MCF 10A (cell line): ENCODE results near the gene AMH. TPM values are rescaled to one million over a fixed set of nuclear protein-coding genes. Genes with fewer than 3 reads are reported as not detected.

ENCODE experiments used
- BruUV-seq: library from RNA; stranded (reverse); fragments of 400-500 nt; replicated peaks from 2 replicates; lab custom pipeline; 2021; lab: Mats Ljungman, UMichigan
- CTCF ChIA-PET: fragments of 300-600 bp; sonication (Branson Sonifier 250); formaldehyde crosslinking; extraction: SDS; loops from one replicate; lab custom pipeline; 2021; ENCODE audit warnings: antibody characterized with exemption, inconsistent platforms; lab: Yijun Ruan, JAX
- POLR2A ChIA-PET: fragments of 300-600, 350-650 bp; sonication (Branson Sonifier 250); formaldehyde crosslinking; extraction: SDS; loops from one replicate; lab custom pipeline; 2020; ENCODE audit warnings: antibody characterized with exemption, inconsistent platforms; lab: Yijun Ruan, JAX
- DNase-seq: peaks from one replicate; pipeline ENCODE4 v3.0.0-alpha.2; 2018; ENCODE audit not compliant: unreplicated experiment
- H3K27ac Mint-ChIP-seq: one replicate; pipeline ENCODE4 v1.8.0; 2022; ENCODE audit warnings: mild to moderate bottlenecking, low read depth, mixed read lengths; ENCODE audit not compliant: unreplicated experiment
- H3K27me3 Mint-ChIP-seq: one replicate; pipeline ENCODE4 v1.8.0; 2022; ENCODE audit warnings: mixed read lengths; ENCODE audit not compliant: insufficient read depth, unreplicated experiment
- H3K36me3 Mint-ChIP-seq: one replicate; pipeline ENCODE4 v1.8.0; 2022; ENCODE audit warnings: mild to moderate bottlenecking, moderate library complexity, mixed read lengths; ENCODE audit not compliant: insufficient read depth, unreplicated experiment
- H3K4me1 Mint-ChIP-seq: one replicate; pipeline ENCODE4 v1.8.0; 2022; ENCODE audit warnings: mixed read lengths; ENCODE audit not compliant: insufficient read depth, unreplicated experiment
- H3K4me3 Mint-ChIP-seq: one replicate; pipeline ENCODE4 v1.8.0; 2022; ENCODE audit warnings: mild to moderate bottlenecking, moderate library complexity, mixed read lengths; ENCODE audit not compliant: unreplicated experiment
- H3K9me3 Mint-ChIP-seq: one replicate; pipeline ENCODE4 v1.8.0; 2022; ENCODE audit warnings: mixed read lengths; ENCODE audit not compliant: unreplicated experiment
- CTCF ChIP-seq: fragments of 200-600 bp; IDR thresholded peaks from one replicate; pipeline ENCODE4 v1.8.0; 2022; ENCODE audit warnings: antibody characterized with exemption, mild to moderate bottlenecking; ENCODE audit not compliant: unreplicated experiment
- intact Hi-C: fragments of 100-400 bp; cut with micrococcal nuclease; formaldehyde crosslinking; loops from 2 replicates; pipeline ENCODE4 v1.14.1; 2022
- total RNA-seq: library from RNA; stranded (reverse); gene quantifications from 2 replicates; pipeline ENCODE4 v1.2.3, GENCODE V29; 2022

Gene AMH
- total RNA-seq, 1 experiment from 2014 or later: 11.9 TPM

- no peak for DNase-seq
- no peak overlapping the region for H3K27ac Mint-ChIP-seq
- TF ChIP-seq CTCF: no peak
- intact Hi-C loops: no loop called here
- ChIA-PET POLR2A (interaction anchor here (2.0 kb wide), 1 partner anchor 10 kb away, joined by 6 read pairs; the partner anchor contains the start of gene PLEKHJ1), CTCF (interaction anchor here (0.5 kb wide), 1 partner anchor 1296 kb away, joined by 3 read pairs; no protein-coding TSS in a partner anchor)
- H3K36me3 Mint-ChIP-seq: peaks cover 53% of the 10 kb centered on the region
- H3K4me3 Mint-ChIP-seq: no peak overlapping the region
- H3K4me1 Mint-ChIP-seq: peaks cover 4% of the 10 kb centered on the region
- no peaks in the 10 kb centered on the region for H3K27me3 Mint-ChIP-seq
- no TSS peak for BruUV-seq
- no peaks in the 10 kb centered on the region for H3K9me3 Mint-ChIP-seq
Observed at GRCh38 chr19:2225415-2226050, 23.6 kb upstream of the AMH start.

GRCh38 chr19:2226051-2226839, 22.9 kb upstream of the AMH start:
- no peak for TF ChIP-seq CTCF
- POLR2A ChIA-PET: interaction anchor here (2.0 kb wide), 1 partner anchor 9 kb away, joined by 6 read pairs; the partner anchor contains the start of gene PLEKHJ1
- no TSS peak for BruUV-seq
- no peak for DNase-seq
- peaks cover 4% of the 10 kb centered on the region for H3K4me1 Mint-ChIP-seq
- H3K36me3 Mint-ChIP-seq: peaks cover 51% of the 10 kb centered on the region
- no peak overlapping the region for H3K4me3 Mint-ChIP-seq
- no peak overlapping the region for H3K27ac Mint-ChIP-seq
- no peaks in the 10 kb centered on the region for H3K9me3 Mint-ChIP-seq
- intact Hi-C loops: no loop called here
- CTCF ChIA-PET: interaction anchor here (0.5 kb wide), 1 partner anchor 1295 kb away, joined by 3 read pairs; no protein-coding TSS in a partner anchor
- H3K27me3 Mint-ChIP-seq: no peaks in the 10 kb centered on the region

GRCh38 chr19:2226840-2227360, 22.2 kb upstream of the AMH start:
- Mint-ChIP-seq H3K27ac (no peak overlapping the region), H3K4me1 (peaks cover 4% of the 10 kb centered on the region), H3K4me3 (no peak overlapping the region), H3K36me3 (peaks cover 57% of the 10 kb centered on the region), H3K27me3 (no peaks in the 10 kb centered on the region), H3K9me3 (no peaks in the 10 kb centered on the region)
- no peak for TF ChIP-seq CTCF
- intact Hi-C loops: no loop called here
- CTCF ChIA-PET: no interaction called here
- BruUV-seq: no TSS peak
- POLR2A ChIA-PET: interaction anchor here (2.0 kb wide), 1 partner anchor 9 kb away, joined by 6 read pairs; the partner anchor contains the start of gene PLEKHJ1
- DNase-seq: no peak
